Hepatic stellate cell (primary cell): ENCODE measurements around the gene LSM6.

Source experiments
- DNase-seq: peaks from one replicate; pipeline ENCODE4 v3.0.0; 2011; ENCODE audit warnings: low spot score

Gene LSM6

GRCh38 chr4:146186596-146186995, 11.1 kb downstream of the LSM6 start:
- DNase-seq: no peak

- DNase-seq: no peak
Measured at GRCh38 chr4:146190456-146190855, 14.9 kb downstream of the LSM6 start.

GRCh38 chr4:146191766-146192458, 16.4 kb downstream of the LSM6 start:
- DNase-seq: no peak

- no peak for DNase-seq
Measured at GRCh38 chr4:146193628-146194027, 18.1 kb downstream of the LSM6 start.

- DNase-seq: no peak
Measured at GRCh38 chr4:146194212-146194611, 18.7 kb downstream of the LSM6 start.

- no peak for DNase-seq
Measured at GRCh38 chr4:146202665-146203064, 27.1 kb downstream of the LSM6 start.

GRCh38 chr4:146207410-146207809, 31.9 kb downstream of the LSM6 start:
- DNase-seq: no peak

- no peak for DNase-seq
Measured at GRCh38 chr4:146210890-146211289, 35.4 kb downstream of the LSM6 start.

- DNase-seq: no peak
Measured at GRCh38 chr4:146211440-146211839, 35.9 kb downstream of the LSM6 start.

- DNase-seq: no peak
Measured at GRCh38 chr4:146212781-146213180, 37.3 kb downstream of the LSM6 start.

- no peak for DNase-seq
Measured at GRCh38 chr4:146214238-146214637, 38.7 kb downstream of the LSM6 start, which contains the start of gene REELD1. Gene REELD1, plus strand, starts transcription at chr4:146214538. Its CDS starts 2,415 bp downstream, at chr4:146216953.

- peak; percentile 27 for DNase-seq
Measured at GRCh38 chr4:146222313-146222712, 46.8 kb downstream of the LSM6 start.

- DNase-seq: no peak
Measured at GRCh38 chr4:146224326-146224966, 48.9 kb downstream of the LSM6 start.

GRCh38 chr4:146229406-146229805, 53.9 kb downstream of the LSM6 start:
- no peak for DNase-seq

GRCh38 chr4:146232131-146232722, 56.7 kb downstream of the LSM6 start:
- no peak for DNase-seq

GRCh38 chr4:146235654-146236177, 60.2 kb downstream of the LSM6 start:
- DNase-seq: peak; percentile 26

- DNase-seq: no peak
Measured at GRCh38 chr4:146236216-146236615, 60.7 kb downstream of the LSM6 start.

GRCh38 chr4:146237092-146237491, 61.6 kb downstream of the LSM6 start:
- no peak for DNase-seq

- no peak for DNase-seq
Measured at GRCh38 chr4:146238107-146238506, 62.6 kb downstream of the LSM6 start.
